Nucleus accumbens (tissue), 56 donors: Measurements from ENCODE around the gene SLC32A1.

Experiments
- DNase-seq, 56 donors: peaks; one replicate each; lab custom pipeline; 2025; lab: John Stamatoyannopoulos, UW

The SLC32A1 gene

DNA sequence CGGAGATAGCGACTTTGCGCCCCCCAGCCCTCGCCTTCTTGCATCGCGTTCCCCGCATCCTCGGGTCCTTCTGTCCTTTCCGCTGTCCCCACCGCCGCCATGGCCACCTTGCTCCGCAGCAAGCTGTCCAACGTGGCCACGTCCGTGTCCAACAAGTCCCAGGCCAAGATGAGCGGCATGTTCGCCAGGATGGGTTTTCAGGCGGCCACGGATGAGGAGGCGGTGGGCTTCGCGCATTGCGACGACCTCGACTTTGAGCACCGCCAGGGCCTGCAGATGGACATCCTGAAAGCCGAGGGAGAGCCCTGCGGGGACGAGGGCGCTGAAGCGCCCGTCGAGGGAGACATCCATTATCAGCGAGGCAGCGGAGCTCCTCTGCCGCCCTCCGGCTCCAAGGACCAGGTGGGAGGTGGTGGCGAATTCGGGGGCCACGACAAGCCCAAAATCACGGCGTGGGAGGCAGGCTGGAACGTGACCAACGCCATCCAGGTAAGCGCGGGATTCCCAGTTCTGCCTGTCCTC lies 401 bp downstream of the SLC32A1 start:
- DNase-seq = peak in 1 of 56 donors; percentile 37

GRCh38 chr20:38725148-38725901 lies 1.0 kb downstream of the SLC32A1 start:
- peak in 22 of 56 donors; percentile 4 to 52 (median 42) for DNase-seq

DNA sequence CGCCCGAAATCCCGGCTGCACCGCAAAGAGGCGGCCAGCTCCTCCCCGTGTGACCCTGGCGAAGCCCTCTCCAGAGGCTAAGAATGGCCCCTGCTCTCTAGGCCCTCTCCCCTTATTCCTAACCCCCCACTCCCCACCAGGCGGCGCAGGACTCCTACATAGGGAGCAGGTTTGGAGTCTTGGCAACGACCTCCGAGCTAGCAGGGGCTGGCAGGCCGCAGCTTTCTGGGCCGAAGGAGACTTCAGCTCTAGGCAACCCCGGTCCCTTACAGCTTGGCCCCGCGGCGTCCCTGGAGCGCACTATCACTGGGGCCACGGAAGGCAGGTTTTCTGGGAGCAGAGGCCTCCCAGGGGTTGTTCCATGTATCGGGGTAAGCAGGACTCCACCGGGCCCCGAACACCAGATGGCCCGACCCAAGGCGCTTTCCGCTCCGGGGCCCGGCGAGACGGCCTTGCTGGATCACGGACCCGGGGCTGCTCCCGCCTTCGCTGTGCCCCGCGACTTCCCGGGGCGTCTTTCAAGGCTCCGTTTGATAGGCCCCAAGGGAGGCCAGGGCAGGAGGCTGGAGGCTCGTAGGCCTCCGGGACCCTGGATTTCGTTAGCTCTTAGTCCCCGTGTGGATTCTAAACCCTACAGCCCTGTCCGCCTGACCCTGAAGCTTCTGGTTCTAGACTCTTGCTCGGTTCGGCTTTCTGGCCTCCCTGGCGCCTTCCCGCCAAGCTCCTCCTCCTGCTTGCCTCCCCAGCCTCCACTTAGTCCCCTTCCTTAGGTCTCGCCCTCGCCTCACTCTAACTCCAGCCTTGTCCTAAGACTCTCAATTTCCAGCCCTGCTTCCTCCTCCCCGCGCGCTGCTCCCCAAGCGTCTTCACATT lies 1.9 kb downstream of the SLC32A1 start:
- peak in 21 of 56 donors; percentile 9 to 62 (median 27) for DNase-seq

DNA sequence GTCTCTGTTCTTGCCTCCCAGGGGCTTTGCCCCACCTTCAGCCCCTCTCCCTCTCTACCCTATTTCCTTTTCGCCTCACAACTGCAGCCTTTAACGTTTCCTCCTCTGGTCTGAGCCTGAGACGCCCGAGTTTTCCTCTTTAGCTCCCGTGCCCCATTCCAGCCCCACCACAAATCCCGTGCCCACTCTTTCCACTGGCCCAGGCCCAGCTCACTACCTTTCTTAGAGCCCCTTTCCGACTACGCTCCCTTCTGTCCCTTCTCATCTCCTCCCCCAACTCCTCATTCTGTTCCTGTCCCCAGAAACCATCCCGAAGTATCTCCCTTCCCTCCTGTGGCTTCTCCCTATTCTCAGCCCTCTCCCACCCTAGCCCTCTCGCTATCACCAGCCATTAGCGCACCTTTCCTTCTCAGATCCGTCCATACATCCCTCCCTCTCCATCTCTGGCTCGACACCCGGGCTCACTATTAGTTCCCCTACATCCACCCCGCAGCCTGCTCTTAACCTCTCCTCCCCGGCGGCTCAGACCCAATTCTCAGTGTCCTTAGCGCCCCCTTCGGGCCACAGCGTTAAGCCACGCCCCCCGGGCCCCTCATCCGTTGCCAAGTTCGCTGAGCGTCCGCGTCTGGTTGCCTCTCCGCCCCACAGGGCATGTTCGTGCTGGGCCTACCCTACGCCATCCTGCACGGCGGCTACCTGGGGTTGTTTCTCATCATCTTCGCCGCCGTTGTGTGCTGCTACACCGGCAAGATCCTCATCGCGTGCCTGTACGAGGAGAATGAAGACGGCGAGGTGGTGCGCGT lies 2.7 kb downstream of the SLC32A1 start:
- DNase-seq = peak in 32 of 56 donors; percentile 7 to 83 (median 50)

DNA sequence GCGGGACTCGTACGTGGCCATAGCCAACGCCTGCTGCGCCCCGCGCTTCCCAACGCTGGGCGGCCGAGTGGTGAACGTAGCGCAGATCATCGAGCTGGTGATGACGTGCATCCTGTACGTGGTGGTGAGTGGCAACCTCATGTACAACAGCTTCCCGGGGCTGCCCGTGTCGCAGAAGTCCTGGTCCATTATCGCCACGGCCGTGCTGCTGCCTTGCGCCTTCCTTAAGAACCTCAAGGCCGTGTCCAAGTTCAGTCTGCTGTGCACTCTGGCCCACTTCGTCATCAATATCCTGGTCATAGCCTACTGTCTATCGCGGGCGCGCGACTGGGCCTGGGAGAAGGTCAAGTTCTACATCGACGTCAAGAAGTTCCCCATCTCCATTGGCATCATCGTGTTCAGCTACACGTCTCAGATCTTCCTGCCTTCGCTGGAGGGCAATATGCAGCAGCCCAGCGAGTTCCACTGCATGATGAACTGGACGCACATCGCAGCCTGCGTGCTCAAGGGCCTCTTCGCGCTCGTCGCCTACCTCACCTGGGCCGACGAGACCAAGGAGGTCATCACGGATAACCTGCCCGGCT lies 3.4 kb downstream of the SLC32A1 start:
- peak in 1 of 56 donors; percentile 39 for DNase-seq

DNA sequence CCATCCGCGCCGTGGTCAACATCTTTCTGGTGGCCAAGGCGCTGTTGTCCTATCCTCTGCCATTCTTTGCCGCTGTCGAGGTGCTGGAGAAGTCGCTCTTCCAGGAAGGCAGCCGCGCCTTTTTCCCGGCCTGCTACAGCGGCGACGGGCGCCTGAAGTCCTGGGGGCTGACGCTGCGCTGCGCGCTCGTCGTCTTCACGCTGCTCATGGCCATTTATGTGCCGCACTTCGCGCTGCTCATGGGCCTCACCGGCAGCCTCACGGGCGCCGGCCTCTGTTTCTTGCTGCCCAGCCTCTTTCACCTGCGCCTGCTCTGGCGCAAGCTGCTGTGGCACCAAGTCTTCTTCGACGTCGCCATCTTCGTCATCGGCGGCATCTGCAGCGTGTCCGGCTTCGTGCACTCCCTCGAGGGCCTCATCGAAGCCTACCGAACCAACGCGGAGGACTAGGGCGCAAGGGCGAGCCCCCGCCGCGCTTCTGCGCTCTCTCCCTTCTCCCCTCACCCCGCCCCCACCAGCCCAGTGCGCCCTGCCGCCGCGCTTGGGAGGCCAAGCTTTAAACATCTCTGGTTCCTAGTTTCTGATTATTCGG lies 4.0 kb downstream of the SLC32A1 start:
- no peak for DNase-seq

GRCh38 chr20:38728911-38729642 lies 4.8 kb downstream of the SLC32A1 start:
- DNase-seq = peak in 3 of 56 donors; percentile 6 to 21 (median 13)

GRCh38 chr20:38729767-38730166 lies 5.5 kb downstream of the SLC32A1 start:
- peak in 1 of 56 donors; percentile 20 for DNase-seq

DNA sequence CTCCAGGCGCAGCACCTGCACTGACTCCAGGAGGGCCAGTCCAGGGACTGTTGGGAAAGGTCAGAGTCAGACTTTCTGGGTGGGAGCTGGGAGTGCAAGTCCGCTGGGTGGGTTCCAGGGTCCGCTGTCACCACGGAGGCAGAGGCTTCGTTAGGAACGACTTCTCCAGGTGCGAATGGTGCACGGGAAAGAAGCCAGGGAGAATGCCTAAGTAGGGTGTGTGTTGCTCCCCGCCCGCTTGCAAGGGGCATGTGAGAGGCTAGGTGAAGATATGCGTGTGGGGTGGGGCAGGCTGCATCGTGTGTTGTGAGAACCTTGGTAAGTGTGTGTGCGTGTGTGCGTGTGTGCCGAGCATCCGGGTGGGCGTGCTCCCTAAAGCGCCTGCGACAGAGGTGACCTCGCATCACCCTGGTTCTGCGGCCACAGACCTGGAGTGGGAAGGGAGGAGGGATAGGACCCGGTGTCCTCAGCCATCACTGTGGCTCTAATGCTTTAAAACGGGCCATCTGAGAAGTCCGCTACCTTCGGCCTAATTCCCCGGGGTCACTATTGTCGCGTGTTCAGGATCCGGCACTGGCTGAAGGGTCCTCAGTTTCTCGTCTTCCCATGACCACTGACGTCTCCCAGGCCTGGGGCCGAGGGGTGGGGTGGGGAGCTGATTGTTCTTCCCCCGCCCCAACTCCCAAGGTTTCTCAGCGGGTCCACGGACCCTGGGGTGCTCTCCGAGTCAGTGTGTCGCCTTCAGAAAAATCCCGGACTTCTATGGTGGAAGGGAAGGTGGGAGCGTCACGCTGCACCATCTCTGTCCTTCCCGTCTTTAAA lies 6.1 kb downstream of the SLC32A1 start:
- DNase-seq = peak in 13 of 56 donors; percentile 8 to 53 (median 27)

DNA sequence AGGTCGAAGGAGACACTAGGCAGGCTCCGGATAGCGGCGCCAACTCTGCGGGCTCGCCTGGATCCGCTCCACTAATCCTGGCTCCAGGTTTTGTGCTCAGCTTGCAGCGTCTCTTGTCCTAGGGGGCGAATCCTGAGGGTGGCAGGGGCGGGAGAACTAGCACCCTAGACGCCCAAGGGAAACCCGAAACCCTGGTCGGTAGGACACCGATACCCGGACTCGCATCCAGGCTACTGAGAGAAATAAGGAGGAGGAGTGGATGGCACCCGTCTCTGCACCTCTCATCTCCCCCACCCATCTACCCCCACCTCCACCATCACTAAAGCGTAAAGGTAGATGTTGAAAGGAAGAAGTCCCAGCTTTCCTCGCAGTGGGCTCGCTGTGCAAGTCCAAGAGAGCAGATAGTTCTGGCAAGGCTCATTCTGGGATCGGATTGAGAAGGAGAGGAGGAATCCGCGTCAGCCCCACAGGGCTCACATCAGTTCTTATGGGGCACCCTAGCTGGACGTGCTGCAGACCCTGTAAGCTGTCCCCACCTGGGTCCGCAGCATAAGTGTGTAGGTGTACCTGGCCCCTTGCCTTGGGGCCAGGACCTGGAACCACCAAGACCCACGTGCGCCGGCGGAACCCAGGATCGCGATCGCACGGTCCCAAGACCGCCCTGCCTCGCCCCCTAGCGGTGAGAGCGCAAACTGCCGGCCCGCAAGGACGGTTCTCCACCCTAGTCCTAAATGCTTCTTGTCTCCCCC lies 6.9 kb downstream of the SLC32A1 start:
- DNase-seq = peak in 45 of 56 donors; percentile 11 to 80 (median 48)

DNA sequence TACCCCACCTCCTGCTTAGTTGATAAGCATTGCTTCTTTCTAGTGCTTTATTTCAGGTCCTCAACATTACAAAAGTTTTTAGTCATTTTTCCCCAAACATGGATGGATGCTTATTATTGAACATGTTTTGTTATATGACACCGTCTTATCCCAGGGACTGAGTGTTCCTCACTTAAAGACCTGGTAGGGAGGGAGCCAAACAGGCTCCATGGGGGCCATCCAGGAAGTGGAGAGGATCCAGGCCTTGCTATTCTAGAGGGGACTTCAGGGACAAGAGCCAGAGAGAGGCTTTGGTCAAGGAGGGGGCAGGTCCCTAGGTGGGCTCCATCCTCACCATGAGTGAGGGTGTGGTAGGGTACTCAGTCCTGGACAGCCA lies 7.4 kb downstream of the SLC32A1 start:
- no peak for DNase-seq

- DNase-seq = no peak
These were observed 8.7 kb downstream of the SLC32A1 start for GRCh38 chr20:38732981-38733380.

- DNase-seq = no peak
These were observed 10.9 kb downstream of the SLC32A1 start for GRCh38 chr20:38735172-38735571.

- no peak for DNase-seq
These were observed 13.6 kb downstream of the SLC32A1 start for GRCh38 chr20:38737887-38738286.

DNA sequence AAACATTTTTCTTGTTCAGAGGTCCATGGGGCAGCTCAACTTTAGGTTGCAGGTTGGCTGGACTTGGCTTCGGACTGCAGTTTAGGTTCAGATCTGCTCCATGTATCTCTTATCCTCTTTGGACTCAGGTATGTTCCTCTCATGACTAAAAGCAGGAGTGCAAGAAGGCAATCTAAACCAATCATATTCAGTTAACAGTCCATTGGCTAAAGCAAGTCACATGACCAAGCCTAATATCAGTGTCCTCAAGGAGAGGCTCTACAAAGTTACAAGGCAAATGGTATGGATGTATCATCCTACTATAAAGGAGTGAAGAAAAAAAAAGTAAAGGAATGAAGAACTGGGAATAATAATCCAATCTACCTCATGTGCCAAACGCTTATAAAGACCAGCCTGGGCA lies 21.5 kb downstream of the SLC32A1 start:
- DNase-seq = no peak

DNA sequence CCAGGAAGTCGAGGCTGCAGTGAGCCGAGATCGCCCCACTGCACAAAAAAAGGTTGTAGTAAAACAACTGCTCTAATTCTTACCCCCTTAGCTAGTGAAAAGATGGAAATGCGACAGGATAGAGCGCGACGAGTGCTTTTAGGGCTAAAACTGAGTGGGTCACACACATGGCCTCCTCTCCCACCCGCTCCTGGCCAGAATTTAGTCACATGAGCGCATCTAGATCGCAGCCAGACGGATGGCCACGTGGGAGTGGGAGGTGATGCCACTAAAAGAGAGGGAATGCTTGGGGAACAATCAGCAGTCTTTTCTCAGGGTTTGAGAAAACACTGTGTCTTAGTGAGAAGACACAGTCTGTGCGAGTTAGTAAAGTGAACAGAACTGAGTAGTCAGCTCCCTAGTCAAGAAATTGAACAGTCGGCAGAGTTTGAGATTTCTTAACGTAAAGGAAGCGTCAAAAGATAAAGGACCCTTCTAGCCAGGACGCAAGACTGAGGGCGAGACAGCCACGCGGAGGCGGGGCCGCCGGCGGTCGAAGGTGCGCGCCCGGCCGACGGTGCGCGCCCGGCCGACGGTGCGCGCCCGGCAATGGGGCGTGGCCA lies 23.3 kb downstream of the SLC32A1 start:
- DNase-seq = peak in 1 of 56 donors; percentile 19
